ENCODE measurements around the gene CARD9.

The CARD9 gene

DNA sequence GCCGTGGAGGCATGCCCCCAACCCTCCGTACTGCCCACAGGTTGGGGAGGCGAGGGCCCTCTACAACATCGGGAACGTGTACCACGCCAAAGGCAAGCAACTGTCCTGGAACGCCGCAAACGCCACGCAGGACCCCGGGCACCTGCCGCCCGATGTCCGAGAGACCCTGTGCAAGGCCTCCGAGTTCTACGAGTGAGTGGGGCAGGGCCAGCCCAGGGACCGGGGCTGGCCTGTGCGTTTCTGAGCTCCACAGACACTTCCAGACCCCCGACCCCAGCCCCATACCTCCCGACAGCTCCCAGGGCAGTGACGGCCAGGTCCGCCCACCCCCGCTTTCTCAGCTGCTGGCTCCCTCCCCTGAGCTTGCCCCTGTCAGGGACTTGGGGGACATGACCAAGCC is 36.6 kb downstream of the CARD9 start:
- H3K27ac ChIP-seq (ENCODE audit: low read length), result no peak overlapping the region
- H3K36me3 ChIP-seq (ENCODE audit: control insufficient read depth in 1 of 2, insufficient read depth in 2 of 2, low read length in 2 of 2), result peaks cover 0 to 50% of the 10 kb centered on the region in 2 donors

DNA sequence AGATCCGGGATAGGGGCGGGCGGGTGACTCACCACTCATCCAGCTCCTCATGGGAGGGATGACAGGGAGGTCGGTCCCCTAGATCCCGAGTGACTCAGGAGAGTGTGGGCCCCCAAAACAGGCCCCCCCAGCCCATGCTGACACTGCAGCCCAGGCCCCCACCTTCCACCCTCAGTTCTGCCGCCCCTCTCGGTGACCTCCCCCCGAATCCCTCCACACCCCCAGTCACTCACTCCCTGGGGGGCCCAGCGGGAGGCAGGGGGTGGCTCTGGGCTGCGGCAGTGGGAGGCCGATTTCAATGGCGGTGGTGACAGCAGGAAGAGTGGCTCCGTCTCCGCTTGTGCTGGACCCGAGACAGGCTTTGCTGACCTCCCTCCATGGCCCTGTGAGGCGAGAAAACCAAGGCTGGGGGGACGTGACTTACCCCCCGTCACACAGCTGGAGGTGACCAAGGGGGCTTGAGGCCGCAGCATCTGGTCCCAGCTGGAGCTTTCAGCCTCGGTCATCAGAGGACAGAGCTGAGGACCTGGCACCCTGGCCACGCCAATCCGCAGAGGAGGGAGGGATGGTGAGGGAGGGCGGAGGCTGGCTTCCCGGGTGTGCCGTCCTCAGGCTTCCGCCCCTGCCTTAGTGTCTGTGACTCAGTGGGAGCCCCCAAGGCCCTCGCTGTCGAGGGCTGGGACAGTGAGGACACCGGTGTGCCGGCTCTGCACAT is 37.2 kb downstream of the CARD9 start:
- H3K27me3 ChIP-seq (ENCODE audit: low read depth, low read length), result no peaks in the 10 kb centered on the region
- H3K4me3 ChIP-seq (ENCODE audit: low read depth in 1 of 2, low read length in 2 of 2), result no peak overlapping the region
- H3K9me3 ChIP-seq (ENCODE audit: control insufficient read depth in 1 of 2, low read length in 2 of 2), result no peaks in the 10 kb centered on the region
- peaks cover 0 to 50% of the 10 kb centered on the region in 2 donors for H3K36me3 ChIP-seq (ENCODE audit: control insufficient read depth in 1 of 2, insufficient read depth in 2 of 2, low read length in 2 of 2)
- H3K4me1 ChIP-seq (ENCODE audit: control insufficient read depth in 1 of 2, insufficient read depth in 2 of 2, low read length in 2 of 2), result peaks cover 0 to 4% of the 10 kb centered on the region in 2 donors
- H3K27ac ChIP-seq (ENCODE audit: low read length), result no peak overlapping the region

More for the DNA sequence above, 36.6 kb downstream of the CARD9 start:
- H3K4me1 ChIP-seq (ENCODE audit: control insufficient read depth in 1 of 2, insufficient read depth in 2 of 2, low read length in 2 of 2), result peaks cover 0 to 6% of the 10 kb centered on the region in 2 donors
- H3K4me3 ChIP-seq (ENCODE audit: low read depth in 1 of 2, low read length in 2 of 2), result no peak overlapping the region
- no peaks in the 10 kb centered on the region for H3K27me3 ChIP-seq (ENCODE audit: low read depth, low read length)
- no peaks in the 10 kb centered on the region for H3K9me3 ChIP-seq (ENCODE audit: control insufficient read depth in 1 of 2, low read length in 2 of 2)

DNA sequence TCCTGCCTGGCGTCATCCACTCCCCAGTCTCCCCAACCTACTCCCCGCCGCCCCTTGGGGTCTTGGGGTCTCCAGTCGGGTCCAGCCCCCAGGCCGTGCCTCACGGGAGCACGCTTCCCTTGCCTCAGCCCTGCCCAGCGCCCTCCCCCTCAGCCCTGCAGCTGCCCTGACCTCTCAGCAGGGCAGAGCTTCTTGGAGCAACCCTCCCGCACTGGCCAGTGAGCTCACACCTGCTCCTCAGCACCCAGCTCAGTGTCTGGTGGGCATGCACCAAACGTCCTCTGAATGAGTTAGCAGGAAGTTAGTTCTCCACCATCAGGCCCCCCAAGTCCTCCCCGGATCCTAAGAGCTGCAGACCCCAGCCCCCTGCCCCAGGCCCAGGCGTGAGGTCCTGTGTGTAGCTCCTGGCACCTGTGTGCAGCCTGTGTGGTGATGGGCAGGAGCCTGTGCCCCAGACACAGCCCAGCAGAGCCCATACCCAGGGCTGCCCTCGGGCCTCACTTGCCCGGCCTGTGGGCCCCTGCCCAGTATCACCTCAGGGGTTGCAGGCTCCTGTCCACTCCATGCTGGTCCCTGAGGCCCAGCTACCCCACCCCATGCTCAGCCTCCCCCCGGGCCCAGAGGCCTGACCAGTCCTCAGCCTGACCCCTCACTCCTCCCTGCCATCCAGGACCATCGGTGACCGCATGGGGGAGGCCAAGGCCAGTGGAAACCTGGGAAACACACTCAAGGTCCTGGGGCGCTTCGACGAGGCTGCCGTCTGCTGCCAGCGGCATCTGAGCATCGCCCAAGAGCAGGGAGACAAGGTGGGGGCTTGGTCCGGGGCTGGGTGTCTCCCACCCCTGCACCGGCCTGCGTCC is 37.9 kb downstream of the CARD9 start:
- H3K27me3 ChIP-seq (ENCODE audit: low read depth, low read length), result no peaks in the 10 kb centered on the region
- no peaks in the 10 kb centered on the region for H3K9me3 ChIP-seq (ENCODE audit: control insufficient read depth in 1 of 2, low read length in 2 of 2)
- no peak overlapping the region for H3K27ac ChIP-seq (ENCODE audit: low read length)
- peaks cover 0 to 46% of the 10 kb centered on the region in 2 donors for H3K36me3 ChIP-seq (ENCODE audit: control insufficient read depth in 1 of 2, insufficient read depth in 2 of 2, low read length in 2 of 2)
- H3K4me1 ChIP-seq (ENCODE audit: control insufficient read depth in 1 of 2, insufficient read depth in 2 of 2, low read length in 2 of 2), result peaks cover 0 to 4% of the 10 kb centered on the region in 2 donors
- no peak overlapping the region for H3K4me3 ChIP-seq (ENCODE audit: low read depth in 1 of 2, low read length in 2 of 2)

DNA sequence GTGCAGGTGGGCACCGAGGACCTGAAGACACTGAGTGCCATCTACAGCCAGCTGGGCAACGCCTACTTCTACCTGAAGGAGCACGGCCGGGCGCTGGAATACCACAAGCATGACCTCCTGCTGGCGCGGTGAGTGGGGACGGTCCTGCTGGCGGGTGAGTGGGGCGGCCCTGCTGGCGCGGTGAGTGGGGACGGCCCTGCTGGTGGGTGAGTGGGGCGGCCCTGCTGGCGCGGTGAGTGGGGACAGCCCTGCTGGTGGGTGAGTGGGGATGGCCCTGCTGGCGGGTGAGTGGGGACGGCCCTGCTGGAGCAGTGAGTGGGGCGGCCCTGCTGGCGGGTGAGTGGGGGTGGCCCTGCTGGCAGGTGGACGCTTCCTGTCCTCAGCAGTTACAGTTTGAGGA is 38.9 kb downstream of the CARD9 start:
- Histone ChIP-seq H3K27ac (ENCODE audit: low read length) (no peak overlapping the region), H3K9me3 (ENCODE audit: control insufficient read depth in 1 of 2, low read length in 2 of 2) (no peaks in the 10 kb centered on the region)

DNA sequence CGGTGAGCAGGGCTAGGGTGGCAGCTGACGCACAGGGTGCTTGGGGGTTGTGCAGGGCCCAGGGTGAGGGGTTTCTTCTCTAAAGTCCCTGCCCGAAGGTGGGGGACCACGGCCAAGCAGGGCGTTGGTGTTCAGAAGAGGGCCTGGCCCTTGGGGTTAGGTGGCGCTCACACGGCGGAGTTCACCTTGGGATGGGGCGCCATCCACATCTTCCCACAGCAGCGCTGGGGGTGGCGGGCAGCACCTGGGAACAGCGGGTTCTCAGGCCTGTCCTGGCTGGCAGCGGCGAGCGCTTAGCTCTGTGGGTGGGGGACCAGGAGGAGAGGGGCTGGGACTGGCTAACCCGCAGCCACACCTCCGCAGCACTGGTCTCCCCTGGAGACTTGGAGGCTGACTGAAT is 40.0 kb downstream of the CARD9 start:
- no peaks in the 10 kb centered on the region for H3K9me3 ChIP-seq (ENCODE audit: control insufficient read depth in 1 of 2, low read length in 2 of 2)
- no peaks in the 10 kb centered on the region for H3K27me3 ChIP-seq (ENCODE audit: low read depth, low read length)
- H3K36me3 ChIP-seq (ENCODE audit: control insufficient read depth in 1 of 2, insufficient read depth in 2 of 2, low read length in 2 of 2), result peaks cover 0 to 41% of the 10 kb centered on the region in 2 donors
- no peak overlapping the region for H3K4me3 ChIP-seq (ENCODE audit: low read depth in 1 of 2, low read length in 2 of 2)
- H3K27ac ChIP-seq (ENCODE audit: low read length), result no peak overlapping the region
- H3K4me1 ChIP-seq (ENCODE audit: control insufficient read depth in 1 of 2, insufficient read depth in 2 of 2, low read length in 2 of 2), result peaks cover 0 to 10% of the 10 kb centered on the region in 2 donors

More for the DNA sequence above, 38.9 kb downstream of the CARD9 start:
- no peak overlapping the region for H3K4me3 ChIP-seq (ENCODE audit: low read depth in 1 of 2, low read length in 2 of 2)
- no peaks in the 10 kb centered on the region for H3K27me3 ChIP-seq (ENCODE audit: low read depth, low read length)
- peaks cover 0 to 41% of the 10 kb centered on the region in 2 donors for H3K36me3 ChIP-seq (ENCODE audit: control insufficient read depth in 1 of 2, insufficient read depth in 2 of 2, low read length in 2 of 2)
- peaks cover 0 to 4% of the 10 kb centered on the region in 2 donors for H3K4me1 ChIP-seq (ENCODE audit: control insufficient read depth in 1 of 2, insufficient read depth in 2 of 2, low read length in 2 of 2)

DNA sequence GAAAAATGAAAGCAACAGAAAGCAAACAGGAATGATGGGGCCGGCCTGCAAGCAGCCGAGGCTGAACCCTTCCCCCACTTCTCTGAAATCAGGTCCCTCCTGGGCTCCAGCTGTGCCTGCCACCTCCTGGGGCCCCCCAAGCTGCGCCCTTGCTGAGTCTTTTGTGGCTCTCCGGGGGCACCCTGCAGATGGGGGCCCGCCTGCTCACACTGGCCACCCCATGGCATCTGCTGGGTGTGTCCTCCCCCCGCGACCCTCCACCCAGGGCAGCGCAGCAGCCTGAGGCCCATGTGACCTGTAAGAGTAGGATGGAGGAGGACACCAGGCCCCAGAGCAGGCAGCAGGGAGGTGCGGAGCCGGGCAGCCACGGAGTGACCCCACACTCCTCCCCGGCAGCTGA is 40.4 kb downstream of the CARD9 start:
- Histone ChIP-seq H3K36me3 (ENCODE audit: control insufficient read depth in 1 of 2, insufficient read depth in 2 of 2, low read length in 2 of 2) (peaks cover 0 to 38% of the 10 kb centered on the region in 2 donors), H3K4me3 (ENCODE audit: low read depth in 1 of 2, low read length in 2 of 2) (no peak overlapping the region), H3K4me1 (ENCODE audit: control insufficient read depth in 1 of 2, insufficient read depth in 2 of 2, low read length in 2 of 2) (peaks cover 0 to 15% of the 10 kb centered on the region in 2 donors), H3K27ac (ENCODE audit: low read length) (no peak overlapping the region), H3K9me3 (ENCODE audit: control insufficient read depth in 1 of 2, low read length in 2 of 2) (no peaks in the 10 kb centered on the region), H3K27me3 (ENCODE audit: low read depth, low read length) (no peaks in the 10 kb centered on the region)

DNA sequence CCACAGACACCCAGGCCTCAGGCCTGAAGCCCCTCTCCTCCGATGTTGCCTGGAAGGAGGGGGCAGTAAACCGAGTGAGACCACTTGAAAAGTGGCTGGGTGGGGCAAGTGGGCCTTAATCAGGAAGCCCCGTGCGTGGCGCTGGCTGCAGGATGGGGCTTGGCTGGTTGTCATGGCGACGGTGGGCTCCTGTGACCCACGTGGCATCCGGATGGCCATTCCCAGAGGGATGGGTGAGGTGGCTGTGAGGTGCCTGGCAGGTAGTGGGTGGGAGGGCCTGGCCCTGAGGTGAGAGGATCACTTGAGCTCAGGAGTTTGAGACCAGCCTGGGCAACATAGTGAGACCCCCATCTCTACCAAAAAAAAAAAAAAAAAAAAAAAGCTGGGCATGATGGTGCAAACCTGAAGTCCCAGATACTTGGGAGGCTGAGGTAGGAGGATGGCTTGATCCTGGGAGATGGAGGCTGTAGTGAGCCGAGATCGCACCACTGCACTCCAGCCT is 40.9 kb downstream of the CARD9 start:
- peaks cover 0 to 33% of the 10 kb centered on the region in 2 donors for H3K36me3 ChIP-seq (ENCODE audit: control insufficient read depth in 1 of 2, insufficient read depth in 2 of 2, low read length in 2 of 2)

DNA sequence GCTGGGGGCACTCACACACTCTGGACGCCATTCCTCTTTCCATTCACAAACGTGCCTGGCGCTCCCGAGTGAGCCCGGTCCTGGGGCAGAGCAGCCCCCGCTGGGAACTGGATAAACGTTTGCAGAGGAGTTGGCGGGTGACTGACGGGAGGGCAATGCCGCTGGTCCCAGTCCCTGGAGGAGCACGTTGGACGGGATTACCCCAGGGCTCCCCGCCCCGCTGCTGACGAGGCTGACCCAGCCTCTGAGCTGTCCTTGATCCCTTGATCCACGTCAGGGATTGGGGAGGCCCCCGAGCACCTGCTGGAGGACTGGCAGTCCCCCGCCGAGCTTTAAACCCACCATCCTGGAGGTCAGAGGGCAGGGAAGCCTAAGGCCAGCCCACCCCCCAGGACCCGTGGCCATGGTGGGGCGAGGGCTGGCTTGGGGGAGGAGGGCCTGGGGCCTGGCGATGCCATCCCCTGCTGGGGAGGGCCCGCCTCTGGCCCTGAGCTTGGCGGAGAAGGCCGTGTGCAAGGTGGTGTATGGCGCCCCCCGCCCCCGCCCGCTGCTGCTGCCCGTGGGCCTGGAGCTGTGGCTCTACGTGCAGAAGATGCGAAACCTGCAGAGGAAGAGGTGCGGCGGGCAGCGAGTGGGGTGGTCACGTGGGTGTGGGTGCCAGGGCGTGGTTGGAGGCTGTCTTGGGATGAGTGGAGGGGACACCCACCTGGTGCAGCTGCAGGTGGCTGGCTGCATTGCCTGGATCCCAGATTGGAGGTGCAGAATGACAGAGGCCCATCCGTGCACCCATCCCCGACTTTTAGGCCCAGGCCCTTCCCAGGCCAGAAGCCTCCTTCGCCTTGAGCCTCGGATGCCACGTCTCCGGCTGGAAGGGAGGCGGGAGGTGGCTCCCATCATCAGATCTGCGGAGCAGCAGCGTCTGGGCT is 41.6 kb downstream of the CARD9 start:
- Histone ChIP-seq H3K4me3 (ENCODE audit: low read depth in 1 of 2, low read length in 2 of 2) (no peak overlapping the region), H3K27me3 (ENCODE audit: low read depth, low read length) (no peaks in the 10 kb centered on the region), H3K36me3 (ENCODE audit: control insufficient read depth in 1 of 2, insufficient read depth in 2 of 2, low read length in 2 of 2) (peaks cover 0 to 26% of the 10 kb centered on the region in 2 donors), H3K27ac (ENCODE audit: low read length) (no peak overlapping the region), H3K4me1 (ENCODE audit: control insufficient read depth in 1 of 2, insufficient read depth in 2 of 2, low read length in 2 of 2) (peaks cover 0 to 18% of the 10 kb centered on the region in 2 donors), H3K9me3 (ENCODE audit: control insufficient read depth in 1 of 2, low read length in 2 of 2) (no peaks in the 10 kb centered on the region)

More for the DNA sequence above, 40.9 kb downstream of the CARD9 start:
- no peaks in the 10 kb centered on the region for H3K27me3 ChIP-seq (ENCODE audit: low read depth, low read length)
- H3K9me3 ChIP-seq (ENCODE audit: control insufficient read depth in 1 of 2, low read length in 2 of 2), result no peaks in the 10 kb centered on the region
- H3K27ac ChIP-seq (ENCODE audit: low read length), result no peak overlapping the region
- no peak overlapping the region for H3K4me3 ChIP-seq (ENCODE audit: low read depth in 1 of 2, low read length in 2 of 2)
- peaks cover 0 to 16% of the 10 kb centered on the region in 2 donors for H3K4me1 ChIP-seq (ENCODE audit: control insufficient read depth in 1 of 2, insufficient read depth in 2 of 2, low read length in 2 of 2)

DNA sequence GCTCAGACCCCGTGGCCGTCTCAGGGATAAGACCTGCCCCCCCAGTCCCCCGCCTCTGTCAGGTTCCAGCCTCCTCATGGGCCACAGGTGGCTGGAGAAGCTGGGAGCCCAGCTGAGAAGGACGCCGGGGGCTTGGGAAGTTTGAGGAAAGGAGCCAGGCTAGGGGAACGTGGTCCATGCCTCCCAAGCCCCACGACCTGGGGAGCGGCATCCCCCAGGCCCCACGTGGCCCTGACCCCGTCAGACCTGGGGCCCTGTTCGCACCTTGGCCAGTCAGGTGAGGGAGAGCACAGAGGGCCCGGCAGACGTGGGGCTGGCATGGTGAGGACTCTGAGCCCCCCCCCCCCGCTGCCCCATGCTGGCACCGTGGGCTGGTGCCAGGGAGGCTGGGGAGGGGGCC is 42.4 kb downstream of the CARD9 start:
- Histone ChIP-seq H3K4me1 (ENCODE audit: control insufficient read depth in 1 of 2, insufficient read depth in 2 of 2, low read length in 2 of 2) (peaks cover 0 to 26% of the 10 kb centered on the region in 2 donors), H3K27ac (ENCODE audit: low read length) (no peak overlapping the region), H3K27me3 (ENCODE audit: low read depth, low read length) (no peaks in the 10 kb centered on the region), H3K36me3 (ENCODE audit: control insufficient read depth in 1 of 2, insufficient read depth in 2 of 2, low read length in 2 of 2) (peaks cover 0 to 18% of the 10 kb centered on the region in 2 donors), H3K9me3 (ENCODE audit: control insufficient read depth in 1 of 2, low read length in 2 of 2) (no peaks in the 10 kb centered on the region), H3K4me3 (ENCODE audit: low read depth in 1 of 2, low read length in 2 of 2) (no peak overlapping the region)

DNA sequence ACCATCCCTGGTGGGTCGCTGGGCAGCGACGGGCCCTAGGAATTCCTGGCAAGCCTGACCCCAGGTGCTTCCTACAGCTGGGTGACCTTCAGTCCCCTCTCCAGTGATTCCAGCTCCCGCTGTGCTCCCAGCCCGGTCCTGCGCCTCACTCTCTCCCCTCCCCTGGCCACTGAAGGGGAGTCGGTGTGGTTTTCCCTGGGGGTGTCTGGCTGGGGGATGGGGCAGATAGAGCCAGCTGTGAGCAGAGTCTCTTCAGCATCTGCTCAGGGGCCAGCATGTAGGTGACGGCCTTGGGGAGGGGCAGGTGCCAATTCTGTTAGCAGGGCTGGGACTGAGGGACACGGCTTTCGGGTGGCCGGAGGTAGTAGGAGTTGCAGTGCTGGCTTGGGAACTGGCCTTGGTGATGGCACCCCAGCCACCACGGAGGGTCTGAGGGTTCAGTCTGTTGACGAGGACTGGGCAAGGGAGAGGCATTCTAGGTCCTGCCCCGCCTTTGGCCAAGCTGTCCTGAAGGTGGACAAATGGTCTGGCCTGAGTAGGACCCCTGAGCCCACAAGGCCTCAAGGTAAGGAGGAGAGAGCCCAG is 43.0 kb downstream of the CARD9 start:
- H3K36me3 ChIP-seq (ENCODE audit: control insufficient read depth in 1 of 2, insufficient read depth in 2 of 2, low read length in 2 of 2), result peaks cover 0 to 13% of the 10 kb centered on the region in 2 donors
- H3K4me1 ChIP-seq (ENCODE audit: control insufficient read depth in 1 of 2, insufficient read depth in 2 of 2, low read length in 2 of 2), result peaks cover 0 to 27% of the 10 kb centered on the region in 2 donors
- no peaks in the 10 kb centered on the region for H3K9me3 ChIP-seq (ENCODE audit: control insufficient read depth in 1 of 2, low read length in 2 of 2)
- H3K27me3 ChIP-seq (ENCODE audit: low read depth, low read length), result no peaks in the 10 kb centered on the region
- no peak overlapping the region for H3K4me3 ChIP-seq (ENCODE audit: low read depth in 1 of 2, low read length in 2 of 2)
- H3K27ac ChIP-seq (ENCODE audit: low read length), result no peak overlapping the region
